ENCODE measurements around the gene ADSS1. TPM values are rescaled to one million over a fixed set of nuclear protein-coding genes. Genes with fewer than 3 reads are reported as not detected.
A peak's percentile ranks its signal among the peaks of the same experiment; 100 is the strongest.

The ADSS1 gene
- total RNA-seq, 3 donors from 2014 or later = 0.66 to 1.2 (median 0.69) TPM

- peaks cover 1% of the 10 kb centered on the region for H3K4me1 Mint-ChIP-seq (ENCODE audit: low read depth)
- ATAC-seq = no peak
These were observed 12.0 kb downstream of the ADSS1 start for GRCh38 chr14:104735830-104736642.

GRCh38 chr14:104738375-104739019, 14.5 kb downstream of the ADSS1 start:
- Mint-ChIP-seq H3K4me1 (ENCODE audit: low read depth) (peaks cover 1% of the 10 kb centered on the region), H3K36me3 (ENCODE audit: insufficient read depth) (no peaks in the 10 kb centered on the region), H3K9me3 (no peaks in the 10 kb centered on the region), H3K27me3 (ENCODE audit: low read depth) (peaks cover 1% of the 10 kb centered on the region), H3K4me3 (no peak overlapping the region)
- ATAC-seq (no peak), DNase-seq (no peak)

More at GRCh38 chr14:104735830-104736642, 12.0 kb downstream of the ADSS1 start:
- no peak for DNase-seq
- no peak overlapping the region for H3K4me3 Mint-ChIP-seq
- no peaks in the 10 kb centered on the region for H3K9me3 Mint-ChIP-seq
- H3K27me3 Mint-ChIP-seq (ENCODE audit: low read depth) = peaks cover 1% of the 10 kb centered on the region
- no peaks in the 10 kb centered on the region for H3K36me3 Mint-ChIP-seq (ENCODE audit: insufficient read depth)

- no peak overlapping the region for H3K4me3 Mint-ChIP-seq
- peaks cover 1% of the 10 kb centered on the region for H3K27me3 Mint-ChIP-seq (ENCODE audit: low read depth)
- no peaks in the 10 kb centered on the region for H3K9me3 Mint-ChIP-seq
- peaks cover 1% of the 10 kb centered on the region for H3K4me1 Mint-ChIP-seq (ENCODE audit: low read depth)
- H3K36me3 Mint-ChIP-seq (ENCODE audit: insufficient read depth) = no peaks in the 10 kb centered on the region
- ATAC-seq (no peak), DNase-seq (no peak)
These were observed 15.0 kb downstream of the ADSS1 start for GRCh38 chr14:104739026-104739425.

- Mint-ChIP-seq H3K4me1 (ENCODE audit: low read depth) (peaks cover 1% of the 10 kb centered on the region), H3K4me3 (no peak overlapping the region), H3K9me3 (no peaks in the 10 kb centered on the region), H3K27me3 (ENCODE audit: low read depth) (peaks cover 1% of the 10 kb centered on the region), H3K36me3 (ENCODE audit: insufficient read depth) (no peaks in the 10 kb centered on the region)
- no peak for DNase-seq
- ATAC-seq = no peak
These were observed 15.8 kb downstream of the ADSS1 start for GRCh38 chr14:104739546-104740516.

- H3K9me3 Mint-ChIP-seq = no peaks in the 10 kb centered on the region
- H3K36me3 Mint-ChIP-seq (ENCODE audit: insufficient read depth) = no peaks in the 10 kb centered on the region
- peaks cover 8% of the 10 kb centered on the region for H3K4me1 Mint-ChIP-seq (ENCODE audit: low read depth)
- H3K4me3 Mint-ChIP-seq = no peak overlapping the region
- no peak for DNase-seq
- peaks cover 1% of the 10 kb centered on the region for H3K27me3 Mint-ChIP-seq (ENCODE audit: low read depth)
- ATAC-seq = no peak
These were observed 17.2 kb downstream of the ADSS1 start for GRCh38 chr14:104741108-104741802.

- peaks cover 1% of the 10 kb centered on the region for H3K27me3 Mint-ChIP-seq (ENCODE audit: low read depth)
- H3K36me3 Mint-ChIP-seq (ENCODE audit: insufficient read depth) = no peaks in the 10 kb centered on the region
- H3K9me3 Mint-ChIP-seq = no peaks in the 10 kb centered on the region
- peak; percentile 20 to 23 for ATAC-seq
- no peak overlapping the region for H3K4me3 Mint-ChIP-seq
- H3K4me1 Mint-ChIP-seq (ENCODE audit: low read depth) = peaks cover 9% of the 10 kb centered on the region
- no peak for DNase-seq
These were observed 17.8 kb downstream of the ADSS1 start for GRCh38 chr14:104741803-104742251.

- no peaks in the 10 kb centered on the region for H3K9me3 Mint-ChIP-seq
- no peak overlapping the region for H3K4me3 Mint-ChIP-seq
- peaks cover 1% of the 10 kb centered on the region for H3K27me3 Mint-ChIP-seq (ENCODE audit: low read depth)
- ATAC-seq (no peak), DNase-seq (no peak)
- peaks cover 9% of the 10 kb centered on the region for H3K4me1 Mint-ChIP-seq (ENCODE audit: low read depth)
- no peaks in the 10 kb centered on the region for H3K36me3 Mint-ChIP-seq (ENCODE audit: insufficient read depth)
These were observed 18.8 kb downstream of the ADSS1 start for GRCh38 chr14:104742586-104743455.

GRCh38 chr14:104743461-104744380, 19.7 kb downstream of the ADSS1 start:
- H3K4me3 Mint-ChIP-seq = no peak overlapping the region
- H3K27me3 Mint-ChIP-seq (ENCODE audit: low read depth) = peaks cover 1% of the 10 kb centered on the region
- no peak for ATAC-seq
- H3K36me3 Mint-ChIP-seq (ENCODE audit: insufficient read depth) = no peaks in the 10 kb centered on the region
- no peaks in the 10 kb centered on the region for H3K9me3 Mint-ChIP-seq
- DNase-seq = no peak
- peaks cover 9% of the 10 kb centered on the region for H3K4me1 Mint-ChIP-seq (ENCODE audit: low read depth)

GRCh38 chr14:104744484-104744883, 20.5 kb downstream of the ADSS1 start:
- Mint-ChIP-seq H3K4me3 (no peak overlapping the region), H3K4me1 (ENCODE audit: low read depth) (peaks cover 9% of the 10 kb centered on the region), H3K9me3 (no peaks in the 10 kb centered on the region), H3K27me3 (ENCODE audit: low read depth) (peaks cover 1% of the 10 kb centered on the region), H3K36me3 (ENCODE audit: insufficient read depth) (no peaks in the 10 kb centered on the region)
- ATAC-seq (no peak), DNase-seq (no peak)

- DNase-seq = no peak
- H3K4me3 Mint-ChIP-seq = no peak overlapping the region
- H3K36me3 Mint-ChIP-seq (ENCODE audit: insufficient read depth) = no peaks in the 10 kb centered on the region
- H3K27me3 Mint-ChIP-seq (ENCODE audit: low read depth) = no peaks in the 10 kb centered on the region
- peaks cover 8% of the 10 kb centered on the region for H3K4me1 Mint-ChIP-seq (ENCODE audit: low read depth)
- no peaks in the 10 kb centered on the region for H3K9me3 Mint-ChIP-seq
- ATAC-seq = no peak
These were observed 21.4 kb downstream of the ADSS1 start for GRCh38 chr14:104745431-104745830.

GRCh38 chr14:104746071-104746545, 22.1 kb downstream of the ADSS1 start:
- no peaks in the 10 kb centered on the region for H3K27me3 Mint-ChIP-seq (ENCODE audit: low read depth)
- peaks cover 9% of the 10 kb centered on the region for H3K4me1 Mint-ChIP-seq (ENCODE audit: low read depth)
- no peaks in the 10 kb centered on the region for H3K9me3 Mint-ChIP-seq
- DNase-seq (no peak), ATAC-seq (peak; percentile 49 to 52)
- no peak overlapping the region for H3K4me3 Mint-ChIP-seq
- H3K36me3 Mint-ChIP-seq (ENCODE audit: insufficient read depth) = no peaks in the 10 kb centered on the region

- no peak overlapping the region for H3K4me3 Mint-ChIP-seq
- no peaks in the 10 kb centered on the region for H3K36me3 Mint-ChIP-seq (ENCODE audit: insufficient read depth)
- H3K9me3 Mint-ChIP-seq = no peaks in the 10 kb centered on the region
- peaks cover 9% of the 10 kb centered on the region for H3K4me1 Mint-ChIP-seq (ENCODE audit: low read depth)
- DNase-seq (no peak), ATAC-seq (no peak)
- H3K27me3 Mint-ChIP-seq (ENCODE audit: low read depth) = no peaks in the 10 kb centered on the region
These were observed 23.0 kb downstream of the ADSS1 start for GRCh38 chr14:104746934-104747481.

All from activated T-cell treated with anti-CD3 and anti-CD28 coated beads, Interleukin-2, amount 50 U/mL, for 4 hours (primary cell).